Progenitor cell of endocrine pancreas (in vitro differentiated cells): ENCODE measurements around the gene RAB31. TPM values are rescaled to one million over a fixed set of nuclear protein-coding genes. Genes with fewer than 3 reads are reported as not detected.

Source experiments
- DNase-seq: peaks from one replicate; pipeline ENCODE4 v3.0.0; 2021; ENCODE audit warnings: low spot score; ENCODE audit not compliant: unreplicated experiment
- H3K27ac Mint-ChIP-seq: 2 replicates; pipeline ENCODE4 v1.8.0; 2021; ENCODE audit warnings: mild to moderate bottlenecking, moderate library complexity, mixed read lengths
- H3K27me3 Mint-ChIP-seq: 2 replicates; pipeline ENCODE4 v1.8.0; 2021; ENCODE audit warnings: mixed read lengths
- H3K36me3 Mint-ChIP-seq: 2 replicates; pipeline ENCODE4 v1.8.0; 2022; ENCODE audit warnings: mixed read lengths; ENCODE audit not compliant: insufficient read depth
- H3K4me1 Mint-ChIP-seq: 2 replicates; pipeline ENCODE4 v1.8.0; 2021; ENCODE audit warnings: low read depth, mixed read lengths
- H3K4me3 Mint-ChIP-seq: 2 replicates; pipeline ENCODE4 v1.8.0; 2021; ENCODE audit warnings: low read depth, mild to moderate bottlenecking, moderate library complexity, mixed read lengths
- H3K9me3 Mint-ChIP-seq: 2 replicates; pipeline ENCODE4 v1.8.0; 2021; ENCODE audit warnings: low read depth, mixed read lengths
- CTCF ChIP-seq: fragments of 200-600 bp; sonication (generic); IDR thresholded peaks from one replicate; pipeline ENCODE4 v1.5.0; 2021; ENCODE audit warnings: antibody characterized with exemption, mild to moderate bottlenecking; ENCODE audit not compliant: unreplicated experiment
- total RNA-seq: library from RNA; stranded (reverse); gene quantifications from 2 replicates; pipeline ENCODE4 v1.2.1, GENCODE V29; 2021

RAB31 gene
- total RNA-seq, 1 donor from 2014 or later, result 2.9 TPM

- peak overlapping the region; percentile 17 for H3K4me3 Mint-ChIP-seq
Observed at GRCh38 chr18:9706081-9706935, 1.8 kb upstream of the RAB31 start.

DNA sequence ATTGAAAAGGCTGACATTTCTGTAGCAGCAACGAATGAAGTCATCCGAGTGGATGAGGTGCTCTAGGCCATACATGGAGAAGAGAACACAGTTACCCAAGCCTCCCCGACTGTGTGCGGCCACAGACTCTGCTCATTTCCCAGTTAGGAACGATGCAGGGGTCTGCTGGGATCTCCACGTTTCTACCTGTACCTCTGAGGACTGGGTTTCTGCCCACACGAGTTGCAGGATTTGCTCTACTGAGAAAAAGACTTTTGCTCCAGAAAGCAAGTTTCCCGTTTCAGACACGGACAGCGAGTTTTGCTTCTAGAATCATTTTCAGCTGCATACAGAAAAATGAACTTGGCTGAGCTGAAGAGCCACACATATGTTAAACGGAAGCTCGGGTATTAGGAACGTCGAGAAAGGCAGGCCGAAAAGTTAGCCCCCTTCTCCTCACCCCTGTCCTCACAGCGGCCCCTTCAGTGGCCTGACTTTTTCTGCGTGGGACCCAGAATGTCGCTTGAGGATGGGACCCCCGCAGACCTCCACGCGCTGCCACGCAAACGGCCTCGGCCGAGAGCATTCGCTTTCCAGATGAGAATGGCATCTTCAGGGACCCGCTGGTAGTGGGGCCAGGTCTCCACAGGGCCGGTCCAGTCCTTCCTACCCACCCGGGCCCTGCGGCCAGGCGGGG is 582 bp upstream of the RAB31 start:
- DNase-seq, result no peak
- TF ChIP-seq CTCF, result no peak
- Mint-ChIP-seq H3K36me3 (no peaks in the 10 kb centered on the region), H3K27me3 (peaks cover 80% of the 10 kb centered on the region), H3K4me3 (peak overlapping the region; percentile 68), H3K9me3 (no peaks in the 10 kb centered on the region), H3K4me1 (peaks cover 7% of the 10 kb centered on the region), H3K27ac (peak overlapping the region; percentile 58)

More at GRCh38 chr18:9706081-9706935, 1.8 kb upstream of the RAB31 start:
- no peak for DNase-seq
- Mint-ChIP-seq H3K27me3 (peaks cover 78% of the 10 kb centered on the region), H3K9me3 (no peaks in the 10 kb centered on the region), H3K27ac (no peak overlapping the region), H3K36me3 (no peaks in the 10 kb centered on the region), H3K4me1 (peaks cover 7% of the 10 kb centered on the region)
- TF ChIP-seq CTCF, result no peak

- Mint-ChIP-seq H3K27me3 (peaks cover 86% of the 10 kb centered on the region), H3K4me3 (peak overlapping the region; percentile 75), H3K9me3 (no peaks in the 10 kb centered on the region), H3K4me1 (peaks cover 7% of the 10 kb centered on the region), H3K36me3 (no peaks in the 10 kb centered on the region), H3K27ac (no peak overlapping the region)
- no peak for TF ChIP-seq CTCF
- DNase-seq, result no peak
Observed at GRCh38 chr18:9708434-9709303, 568 bp downstream of the RAB31 start.

DNA sequence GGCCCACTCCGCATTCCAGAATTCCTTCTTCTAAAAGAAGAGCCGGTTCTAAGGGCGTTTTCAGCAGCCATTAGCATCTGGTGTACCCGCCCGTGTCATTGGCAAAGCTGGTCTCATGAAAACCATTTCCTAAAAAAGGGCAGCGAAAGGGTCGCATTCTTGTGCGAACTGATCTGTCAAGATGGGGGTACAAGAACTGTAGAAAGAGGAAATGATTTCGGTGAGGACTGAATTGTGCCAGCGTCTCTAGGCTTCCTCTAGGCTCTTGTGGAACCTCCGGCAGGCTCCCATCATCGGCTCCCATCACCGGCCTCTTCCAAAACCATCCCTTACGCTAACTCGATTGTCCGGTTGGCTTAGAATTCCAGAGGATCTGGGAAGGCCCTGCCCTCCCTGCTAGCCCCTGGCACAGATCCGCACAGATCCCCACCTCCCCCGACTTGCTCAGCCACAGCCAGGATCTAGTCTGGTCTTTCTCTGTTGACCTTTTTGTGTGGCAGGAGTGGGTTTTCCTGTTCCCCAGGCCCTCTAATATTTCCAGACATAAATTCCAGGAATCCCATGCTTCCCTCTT is 1.3 kb downstream of the RAB31 start:
- Mint-ChIP-seq H3K27me3 (peaks cover 82% of the 10 kb centered on the region), H3K4me3 (peak overlapping the region; percentile 75)
- no peak for TF ChIP-seq CTCF

More for the DNA sequence above, 1.3 kb downstream of the RAB31 start:
- H3K9me3 Mint-ChIP-seq, result no peaks in the 10 kb centered on the region
- DNase-seq, result no peak
- peaks cover 7% of the 10 kb centered on the region for H3K4me1 Mint-ChIP-seq
- H3K27ac Mint-ChIP-seq, result no peak overlapping the region
- H3K36me3 Mint-ChIP-seq, result no peaks in the 10 kb centered on the region
